ENCODE measurements around the gene MYOF.
A peak's percentile ranks its signal among the peaks of the same experiment; 100 is the strongest.
"Not testable (repeated sequence)": the region's sequence is repeated elsewhere in the genome, so short reads cannot be mapped to it uniquely, and the experiment has no call there.

Gene MYOF

DNA sequence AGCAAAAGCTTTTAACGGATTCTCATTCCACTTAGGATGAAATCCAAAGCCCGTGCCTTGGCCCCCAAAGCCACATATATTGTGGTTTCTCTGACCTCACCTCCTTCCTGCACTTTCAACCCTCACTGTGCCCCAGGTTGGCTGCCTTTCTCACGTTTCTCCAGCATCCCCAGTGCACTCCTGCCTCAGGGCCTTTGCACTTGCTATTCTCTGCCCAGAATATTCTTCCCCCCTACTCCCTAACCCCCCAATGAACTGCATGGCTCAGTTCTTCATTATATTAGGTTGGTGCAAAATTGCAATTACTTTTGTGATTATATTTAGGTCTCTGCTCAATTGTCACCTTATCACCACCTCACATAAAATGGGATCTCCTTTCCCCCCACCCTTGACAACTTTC lies 34.2 kb downstream of the MYOF start:
- no peak for DNase-seq (ENCODE audit: low read depth in 2 of 2)
- no peak overlapping the region for H3K4me3 ChIP-seq (replicated peaks in 1 of 2; ENCODE audit: low read depth in 2 of 2, low read length in 2 of 2)
- no peak for TF ChIP-seq CTCF (IDR thresholded peaks at IDR 0.05; ENCODE audit: low read depth, low read length)

DNA sequence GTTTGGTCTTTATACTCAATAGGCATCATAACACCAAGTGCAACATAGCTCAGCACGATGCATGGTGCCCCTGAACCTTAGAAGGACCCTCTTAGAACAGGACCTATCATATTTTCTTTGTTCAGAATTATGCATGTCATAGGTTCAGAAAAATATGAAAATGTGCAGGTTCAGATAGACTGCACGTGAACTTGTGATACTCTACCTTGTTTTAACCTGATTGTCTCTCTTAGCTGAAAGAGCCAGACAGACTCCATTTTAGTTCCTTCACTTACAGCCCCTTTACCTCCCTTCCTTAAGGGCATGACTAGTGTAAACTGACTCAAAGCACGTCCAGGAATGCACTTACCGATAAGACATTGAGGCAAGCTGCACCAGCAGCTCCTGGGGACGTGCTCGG lies 35.1 kb downstream of the MYOF start:
- no peak for TF ChIP-seq CTCF (IDR thresholded peaks at IDR 0.05; ENCODE audit: low read depth, low read length)
- H3K4me3 ChIP-seq (replicated peaks in 1 of 2; ENCODE audit: low read depth in 2 of 2, low read length in 2 of 2), result no peak overlapping the region
- DNase-seq (ENCODE audit: low read depth in 2 of 2), result no peak

DNA sequence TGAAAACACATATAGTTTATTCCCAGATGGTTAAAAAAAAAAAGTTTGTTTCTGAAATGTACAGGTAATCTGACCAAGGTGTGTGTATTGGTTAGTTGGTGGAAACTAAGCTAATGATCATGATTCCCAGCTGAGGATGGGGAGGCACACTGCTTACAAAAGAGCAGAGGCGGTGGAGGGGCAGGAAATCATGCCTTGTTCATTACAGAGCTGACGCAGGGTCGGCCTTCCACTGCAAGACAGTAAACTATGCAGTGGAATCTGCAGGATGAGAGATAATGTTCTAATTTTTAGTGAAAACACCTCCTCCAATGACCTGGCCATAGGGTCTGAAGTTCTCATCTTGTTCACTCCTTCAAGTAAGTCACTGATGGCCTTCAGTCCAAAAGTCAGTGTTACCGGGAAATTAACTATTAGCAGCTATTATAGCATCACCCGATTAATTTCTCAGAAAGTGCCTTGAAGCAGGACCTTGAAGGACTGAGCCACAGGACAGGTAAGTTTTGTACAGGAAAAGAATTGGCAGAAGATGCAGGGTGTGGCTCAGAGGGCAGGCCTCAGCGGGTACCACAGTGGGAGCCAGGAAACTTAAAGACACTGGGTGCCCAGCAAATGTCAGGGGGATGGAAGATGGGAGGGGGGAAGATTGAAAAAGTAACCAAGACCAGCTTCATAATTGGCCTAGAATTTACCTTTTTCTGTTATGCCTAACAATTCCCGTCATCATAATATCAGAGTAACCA lies 36.0 kb downstream of the MYOF start:
- DNase-seq (ENCODE audit: low read depth in 2 of 2), result peak in 1 of 2 donors; percentile 76
- no peak overlapping the region for H3K4me3 ChIP-seq (replicated peaks in 1 of 2; ENCODE audit: low read depth in 2 of 2, low read length in 2 of 2)
- TF ChIP-seq CTCF (IDR thresholded peaks at IDR 0.05; ENCODE audit: low read depth, low read length), result no peak

DNA sequence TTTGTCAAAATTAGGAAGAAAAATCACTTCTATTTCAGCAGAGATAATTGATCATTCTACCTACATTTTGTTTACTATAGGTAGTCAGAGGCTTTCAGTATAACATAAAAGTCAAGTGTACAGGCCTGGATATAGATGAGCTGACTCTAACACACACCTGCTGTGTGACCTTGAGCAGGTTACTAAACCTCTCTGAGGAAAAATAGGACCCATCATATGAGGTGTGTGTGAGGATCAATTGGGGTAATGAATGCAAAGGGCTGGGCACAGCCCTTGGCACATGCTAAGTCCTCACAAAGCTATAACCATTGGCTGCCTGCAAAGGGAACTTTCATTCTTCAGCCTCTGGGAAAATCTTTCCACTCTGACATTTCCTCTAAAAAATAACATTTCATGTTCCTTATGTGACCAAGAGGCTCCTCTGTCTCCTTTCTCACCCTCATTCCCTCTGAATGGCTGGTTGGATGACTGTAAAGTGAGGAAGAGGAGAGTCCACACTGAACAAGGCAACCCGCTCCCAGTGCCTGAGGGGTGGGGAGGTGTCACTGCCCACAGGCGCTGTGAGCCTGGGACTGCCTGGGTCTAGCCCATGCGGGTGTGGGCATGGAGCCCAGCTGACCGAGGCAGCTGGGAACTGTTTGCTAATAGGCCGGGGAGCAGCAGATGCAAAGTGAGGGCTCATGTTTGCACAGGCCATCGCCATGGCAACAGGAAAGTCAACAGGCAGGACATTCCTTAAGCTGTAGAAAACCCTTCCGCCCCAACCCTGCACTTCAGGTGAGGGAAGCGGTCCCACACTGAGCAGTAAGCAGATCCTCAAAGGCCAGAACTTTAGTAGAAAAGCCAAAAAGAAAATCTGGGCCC lies 36.8 kb downstream of the MYOF start:
- peak; percentile 99 for DNase-seq (ENCODE audit: low read depth in 2 of 2)
- H3K4me3 ChIP-seq (replicated peaks in 1 of 2; ENCODE audit: low read depth in 2 of 2, low read length in 2 of 2), result no peak overlapping the region
- TF ChIP-seq CTCF (IDR thresholded peaks at IDR 0.05; ENCODE audit: low read depth, low read length), result no peak

- TF ChIP-seq CTCF (IDR thresholded peaks at IDR 0.05; ENCODE audit: low read depth, low read length), result no peak
- DNase-seq (ENCODE audit: low read depth in 2 of 2), result no peak
- no peak overlapping the region for H3K4me3 ChIP-seq (replicated peaks in 1 of 2; ENCODE audit: low read depth in 2 of 2, low read length in 2 of 2)
Observed at GRCh38 chr10:93443481-93443880, 38.7 kb downstream of the MYOF start.

DNA sequence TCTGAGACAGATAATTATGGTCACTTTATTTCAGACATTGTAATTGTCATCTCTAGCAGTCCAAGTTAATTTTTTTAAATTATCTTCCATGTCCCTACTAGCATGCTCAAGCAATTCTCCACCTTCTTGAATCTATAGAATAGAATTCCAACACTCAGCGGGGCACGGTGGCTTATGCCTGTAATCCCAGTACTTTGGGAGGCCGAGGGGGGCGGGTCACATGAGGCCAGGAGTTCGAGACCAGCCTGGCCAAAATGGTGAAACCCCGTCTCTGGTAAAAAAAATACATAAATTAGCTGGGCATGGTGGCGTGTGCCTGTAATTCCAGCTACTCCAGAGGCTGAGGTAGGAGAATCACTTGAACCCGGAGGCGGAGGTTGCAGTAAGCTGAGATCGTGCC lies 39.4 kb downstream of the MYOF start:
- not testable (repeated sequence) for H3K4me3 ChIP-seq (replicated peaks in 1 of 2; ENCODE audit: low read depth in 2 of 2, low read length in 2 of 2); DNase-seq (ENCODE audit: low read depth in 2 of 2)

DNA sequence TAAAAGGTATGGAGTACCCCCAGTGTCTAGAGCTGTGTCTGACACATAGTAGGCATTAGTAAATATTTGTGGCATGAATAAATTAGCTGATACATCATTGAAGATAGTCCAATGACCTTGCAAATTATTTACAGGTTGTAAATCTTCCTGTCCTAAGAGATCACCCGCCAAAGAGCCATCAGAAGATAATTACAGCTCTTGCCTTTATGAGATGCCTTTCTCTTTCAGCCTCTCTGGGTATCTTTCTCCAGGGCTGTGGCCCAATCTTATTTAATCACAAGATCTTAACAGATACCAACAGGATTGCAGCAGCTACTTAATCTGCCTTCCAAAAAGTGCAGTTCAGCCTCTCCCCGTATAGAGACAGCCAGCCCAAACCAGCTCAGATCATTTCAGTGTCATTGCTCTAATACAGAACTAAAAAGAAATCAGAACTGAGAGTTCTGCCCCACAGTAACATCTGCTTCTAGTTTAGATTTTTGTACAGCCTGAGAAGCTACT lies 41.5 kb downstream of the MYOF start:
- TF ChIP-seq CTCF (IDR thresholded peaks at IDR 0.05; ENCODE audit: low read depth, low read length), result no peak
- H3K4me3 ChIP-seq (replicated peaks in 1 of 2; ENCODE audit: low read depth in 2 of 2, low read length in 2 of 2), result no peak overlapping the region
- no peak for DNase-seq (ENCODE audit: low read depth in 2 of 2)
